Measurements from ENCODE around the gene MTURN.

DNA sequence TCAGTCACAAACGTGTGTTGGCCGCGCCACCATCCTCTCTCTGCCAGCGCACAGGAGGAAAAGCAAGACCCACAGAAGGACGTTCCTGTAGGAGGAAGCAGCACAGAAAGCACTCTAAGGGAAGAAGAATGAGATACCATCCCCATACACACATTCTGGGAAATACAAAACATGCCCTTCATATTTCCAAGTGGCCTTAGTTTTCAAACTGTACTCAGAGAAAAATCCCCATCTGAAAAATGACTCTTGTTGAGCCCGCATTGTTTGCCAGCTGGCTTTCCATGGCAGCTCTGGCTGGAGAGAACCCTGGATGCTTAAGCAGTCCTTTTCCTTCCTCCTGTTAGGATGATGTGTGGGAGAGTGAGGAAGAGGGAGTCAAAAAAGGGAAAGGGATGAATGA, 33.1 kb downstream of the MTURN start:
- TF ChIP-seq, protein P1, sequence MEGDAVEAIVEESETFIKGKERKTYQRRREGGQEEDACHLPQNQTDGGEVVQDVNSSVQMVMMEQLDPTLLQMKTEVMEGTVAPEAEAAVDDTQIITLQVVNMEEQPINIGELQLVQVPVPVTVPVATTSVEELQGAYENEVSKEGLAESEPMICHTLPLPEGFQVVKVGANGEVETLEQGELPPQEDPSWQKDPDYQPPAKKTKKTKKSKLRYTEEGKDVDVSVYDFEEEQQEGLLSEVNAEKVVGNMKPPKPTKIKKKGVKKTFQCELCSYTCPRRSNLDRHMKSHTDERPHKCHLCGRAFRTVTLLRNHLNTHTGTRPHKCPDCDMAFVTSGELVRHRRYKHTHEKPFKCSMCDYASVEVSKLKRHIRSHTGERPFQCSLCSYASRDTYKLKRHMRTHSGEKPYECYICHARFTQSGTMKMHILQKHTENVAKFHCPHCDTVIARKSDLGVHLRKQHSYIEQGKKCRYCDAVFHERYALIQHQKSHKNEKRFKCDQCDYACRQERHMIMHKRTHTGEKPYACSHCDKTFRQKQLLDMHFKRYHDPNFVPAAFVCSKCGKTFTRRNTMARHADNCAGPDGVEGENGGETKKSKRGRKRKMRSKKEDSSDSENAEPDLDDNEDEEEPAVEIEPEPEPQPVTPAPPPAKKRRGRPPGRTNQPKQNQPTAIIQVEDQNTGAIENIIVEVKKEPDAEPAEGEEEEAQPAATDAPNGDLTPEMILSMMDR (IDR thresholded peaks at IDR 0.05): no peak
- no peak for TF ChIP-seq POLR2A (IDR thresholded peaks at IDR 0.05)
